HG03521 (cell line): ENCODE measurements around the gene REPS1.
A peak's percentile ranks its signal among the peaks of the same experiment; 100 is the strongest.

Source experiments
- ATAC-seq: cut with Tn5 transposase; IDR thresholded peaks from one replicate; pipeline ENCODE4 v1.9.1; 2021; ENCODE audit warnings: mild to moderate bottlenecking, moderate library complexity; ENCODE audit not compliant: unreplicated experiment

REPS1 gene

GRCh38 chr6:138931660-138932059 is 56.4 kb downstream of the REPS1 start:
- no peak for ATAC-seq

- ATAC-seq = no peak
Observed at GRCh38 chr6:138926579-138926978, 61.5 kb downstream of the REPS1 start.

- no peak for ATAC-seq
Observed at GRCh38 chr6:138925806-138926205, 62.2 kb downstream of the REPS1 start.

- no peak for ATAC-seq
Observed at GRCh38 chr6:138923561-138923960, 64.5 kb downstream of the REPS1 start.

- no peak for ATAC-seq
Observed at GRCh38 chr6:138920906-138921305, 67.1 kb downstream of the REPS1 start.

- no peak for ATAC-seq
Observed at GRCh38 chr6:138914701-138915100, 73.4 kb downstream of the REPS1 start.

- ATAC-seq = no peak
Observed at GRCh38 chr6:138912308-138912707, 75.7 kb downstream of the REPS1 start.

- ATAC-seq = no peak
Observed at GRCh38 chr6:138909975-138910374, 78.1 kb downstream of the REPS1 start.

- ATAC-seq = no peak
Observed at GRCh38 chr6:138909511-138909910, 78.5 kb downstream of the REPS1 start.

- no peak for ATAC-seq
Observed at GRCh38 chr6:138907167-138907566, 80.9 kb downstream of the REPS1 start.

GRCh38 chr6:138897031-138897430 is 91.0 kb downstream of the REPS1 start:
- ATAC-seq = no peak

GRCh38 chr6:138896104-138896756 is 91.8 kb downstream of the REPS1 start:
- no peak for ATAC-seq

- no peak for ATAC-seq
Observed at GRCh38 chr6:138891255-138891986, 96.6 kb downstream of the REPS1 start.

- no peak for ATAC-seq
Observed at GRCh38 chr6:138885156-138885819, 102.8 kb downstream of the REPS1 start.

GRCh38 chr6:138882369-138883017 is 105.6 kb downstream of the REPS1 start:
- ATAC-seq = peak; percentile 67

- no peak for ATAC-seq
Observed at GRCh38 chr6:138873191-138873590, 114.9 kb downstream of the REPS1 start.

GRCh38 chr6:138869398-138869797 is 118.7 kb downstream of the REPS1 start:
- ATAC-seq = no peak

GRCh38 chr6:138868181-138868580 is 119.9 kb downstream of the REPS1 start:
- no peak for ATAC-seq

- ATAC-seq = no peak
Observed at GRCh38 chr6:138865480-138866109, 122.5 kb downstream of the REPS1 start.

GRCh38 chr6:138864343-138864890 is 123.6 kb downstream of the REPS1 start:
- no peak for ATAC-seq

GRCh38 chr6:138863321-138863720 is 124.7 kb downstream of the REPS1 start:
- ATAC-seq = no peak
